NCI-H345 treated with DMSO at 0.1 percent for 48 hours (cell line): ENCODE measurements around the gene GSAP.
"Not testable (repeated sequence)": the region's sequence is repeated elsewhere in the genome, so short reads cannot be mapped to it uniquely, and the experiment has no call there.

Experiments used
- DNase-seq: peaks from one replicate; lab custom pipeline; 2025; ENCODE audit not compliant: unreplicated experiment; lab: John Stamatoyannopoulos, UW

Gene GSAP

GRCh38 chr7:77367976-77368375, 48.2 kb downstream of the GSAP start:
- DNase-seq, result no peak

GRCh38 chr7:77362905-77363304, 53.2 kb downstream of the GSAP start:
- no peak for DNase-seq

- DNase-seq, result no peak
Observed at GRCh38 chr7:77360969-77361368, 55.2 kb downstream of the GSAP start.

GRCh38 chr7:77360104-77360503, 56.0 kb downstream of the GSAP start:
- no peak for DNase-seq

GRCh38 chr7:77359599-77359998, 56.5 kb downstream of the GSAP start:
- DNase-seq, result no peak

- DNase-seq, result no peak
Observed at GRCh38 chr7:77354914-77355313, 61.2 kb downstream of the GSAP start.

- no peak for DNase-seq
Observed at GRCh38 chr7:77354484-77354883, 61.7 kb downstream of the GSAP start.

- no peak for DNase-seq
Observed at GRCh38 chr7:77353911-77354310, 62.2 kb downstream of the GSAP start.

- no peak for DNase-seq
Observed at GRCh38 chr7:77353407-77353721, 62.8 kb downstream of the GSAP start.

GRCh38 chr7:77352665-77353406, 63.3 kb downstream of the GSAP start:
- no peak for DNase-seq

GRCh38 chr7:77351539-77352004, 64.6 kb downstream of the GSAP start:
- DNase-seq, result no peak

GRCh38 chr7:77349141-77349540, 67.0 kb downstream of the GSAP start:
- no peak for DNase-seq

- DNase-seq, result no peak
Observed at GRCh38 chr7:77348371-77348813, 67.8 kb downstream of the GSAP start.

GRCh38 chr7:77346441-77346840, 69.7 kb downstream of the GSAP start:
- DNase-seq, result no peak

GRCh38 chr7:77345426-77345825, 70.7 kb downstream of the GSAP start:
- not testable (repeated sequence) for DNase-seq

GRCh38 chr7:77339726-77340125, 76.4 kb downstream of the GSAP start:
- DNase-seq, result no peak

GRCh38 chr7:77338883-77339629, 77.1 kb downstream of the GSAP start:
- no peak for DNase-seq

GRCh38 chr7:77338260-77338659, 77.9 kb downstream of the GSAP start:
- no peak for DNase-seq

GRCh38 chr7:77337456-77337990, 78.6 kb downstream of the GSAP start:
- no peak for DNase-seq

GRCh38 chr7:77335581-77335980, 80.6 kb downstream of the GSAP start:
- no peak for DNase-seq

- not testable (repeated sequence) for DNase-seq
Observed at GRCh38 chr7:77334039-77334438, 82.1 kb downstream of the GSAP start.
